GM13976 (cell line): Measurements from ENCODE around the gene DNAL1.

Experiments
- DNase-seq: peaks from one replicate; pipeline ENCODE4 v3.0.0; 2012; ENCODE audit warnings: low spot score
- in situ Hi-C: fragments of 300-500 bp; cut with MboI; formaldehyde crosslinking; loops from one replicate; pipeline ENCODE4 v1.12.0; 2022; ENCODE audit warnings: low sequenced_read_pairs, mixed read lengths, inconsistent platforms; ENCODE audit not compliant: unreplicated experiment
- TF ChIP-seq, protein P1 (sequence below): IDR thresholded peaks from 2 replicates; pipeline ENCODE4 v1.5.1; 2012; ENCODE audit warnings: borderline replicate concordance, mild to moderate bottlenecking; ENCODE audit not compliant: insufficient read depth; ENCODE audit errors: extremely low read depth, missing control alignments, control extremely low read depth

Gene DNAL1

DNA sequence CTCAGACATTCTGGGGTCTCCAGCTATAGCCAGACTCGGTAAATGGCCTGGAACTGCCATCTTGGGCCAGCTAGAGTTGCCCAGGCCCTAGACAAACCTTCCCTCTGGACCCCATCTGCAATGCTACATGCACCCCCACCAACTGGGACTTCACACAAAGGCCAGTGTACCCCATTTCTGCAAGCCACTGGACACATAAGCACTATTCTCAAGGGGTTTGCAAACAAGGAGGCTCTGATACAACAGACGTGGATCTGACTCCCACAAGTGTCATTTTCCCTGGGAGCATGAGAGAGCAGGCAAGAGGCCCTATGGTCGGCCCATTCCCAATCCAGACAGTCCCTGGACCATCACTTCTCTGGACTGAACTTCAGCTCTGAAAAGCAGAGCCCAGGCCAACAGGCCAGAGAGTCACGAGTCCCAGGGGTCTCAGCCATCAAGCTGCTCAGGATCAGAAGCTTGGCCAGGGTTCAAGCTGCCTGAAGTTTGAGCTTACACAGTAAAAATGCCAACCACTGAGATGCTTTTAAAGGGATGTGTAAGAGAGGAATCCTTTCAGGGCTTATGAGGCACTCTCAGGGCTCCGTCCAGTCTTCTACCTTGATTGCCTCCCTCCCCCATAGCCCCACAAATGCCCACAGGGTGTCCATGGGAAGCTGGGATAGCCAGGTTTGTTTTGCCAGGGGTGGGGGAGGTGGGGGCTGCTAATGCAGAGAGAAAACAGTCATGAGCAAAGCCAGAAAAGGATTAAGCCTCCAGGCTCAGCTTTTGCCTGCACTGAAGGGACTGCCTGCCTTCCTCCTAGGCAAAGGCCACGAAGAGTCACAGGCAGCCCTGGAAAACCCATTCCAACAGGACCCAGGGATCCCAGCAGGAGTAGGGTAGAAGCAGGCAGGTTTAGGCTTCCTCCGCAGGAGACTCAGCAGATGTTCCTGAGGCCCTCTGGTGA lies 101.1 kb downstream of the DNAL1 start:
- TF ChIP-seq, protein P1, sequence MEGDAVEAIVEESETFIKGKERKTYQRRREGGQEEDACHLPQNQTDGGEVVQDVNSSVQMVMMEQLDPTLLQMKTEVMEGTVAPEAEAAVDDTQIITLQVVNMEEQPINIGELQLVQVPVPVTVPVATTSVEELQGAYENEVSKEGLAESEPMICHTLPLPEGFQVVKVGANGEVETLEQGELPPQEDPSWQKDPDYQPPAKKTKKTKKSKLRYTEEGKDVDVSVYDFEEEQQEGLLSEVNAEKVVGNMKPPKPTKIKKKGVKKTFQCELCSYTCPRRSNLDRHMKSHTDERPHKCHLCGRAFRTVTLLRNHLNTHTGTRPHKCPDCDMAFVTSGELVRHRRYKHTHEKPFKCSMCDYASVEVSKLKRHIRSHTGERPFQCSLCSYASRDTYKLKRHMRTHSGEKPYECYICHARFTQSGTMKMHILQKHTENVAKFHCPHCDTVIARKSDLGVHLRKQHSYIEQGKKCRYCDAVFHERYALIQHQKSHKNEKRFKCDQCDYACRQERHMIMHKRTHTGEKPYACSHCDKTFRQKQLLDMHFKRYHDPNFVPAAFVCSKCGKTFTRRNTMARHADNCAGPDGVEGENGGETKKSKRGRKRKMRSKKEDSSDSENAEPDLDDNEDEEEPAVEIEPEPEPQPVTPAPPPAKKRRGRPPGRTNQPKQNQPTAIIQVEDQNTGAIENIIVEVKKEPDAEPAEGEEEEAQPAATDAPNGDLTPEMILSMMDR: no peak
- in situ Hi-C loops: loop anchor here (25.0 kb wide), 1 partner anchor 291 kb away; no protein-coding TSS in a partner anchor
- DNase-seq: no peak

DNA sequence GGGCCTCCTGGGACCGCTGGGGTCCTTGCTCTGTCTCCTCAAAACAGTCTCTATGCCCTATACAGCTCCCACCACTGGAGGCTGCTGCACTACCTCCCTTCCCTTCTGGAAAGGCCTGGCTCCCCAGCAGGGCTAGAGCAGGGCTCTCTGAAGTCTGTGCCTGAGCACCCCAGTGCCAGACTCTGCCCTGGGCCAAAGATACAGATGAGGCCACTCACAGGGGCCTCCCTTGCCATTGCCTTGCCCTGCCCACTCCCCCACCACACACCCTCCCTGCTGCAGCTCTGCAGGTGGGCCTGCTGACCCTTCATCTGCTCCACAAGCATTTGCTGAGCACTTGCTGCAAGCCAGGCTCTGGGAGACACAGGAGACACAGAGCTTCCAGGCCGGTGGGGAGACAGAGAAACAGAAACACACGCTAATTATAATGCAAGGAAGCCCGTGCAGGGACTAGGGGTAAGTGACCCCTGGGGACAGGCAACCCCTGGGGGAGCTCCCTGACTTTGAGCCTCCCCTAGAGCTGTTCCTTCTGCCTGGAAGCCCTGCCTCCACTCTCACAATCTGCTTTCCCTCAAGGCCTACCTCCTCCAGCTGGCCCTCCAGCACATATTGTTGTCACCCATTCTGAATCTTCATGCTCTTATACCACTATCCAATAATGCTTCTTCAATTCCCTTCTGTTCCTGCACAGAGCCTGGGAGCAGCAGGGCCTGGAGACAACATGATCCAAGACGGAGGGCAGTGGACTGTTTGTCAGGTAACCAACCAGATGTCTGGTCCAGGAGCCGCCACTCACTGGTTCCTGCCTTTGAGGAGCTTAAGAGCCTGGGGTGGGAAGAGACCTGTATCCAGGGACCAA lies 102.0 kb downstream of the DNAL1 start:
- in situ Hi-C loops: loop anchor here (25.0 kb wide), 1 partner anchor 291 kb away; no protein-coding TSS in a partner anchor
- DNase-seq: no peak
- TF ChIP-seq, protein P1: no peak

DNA sequence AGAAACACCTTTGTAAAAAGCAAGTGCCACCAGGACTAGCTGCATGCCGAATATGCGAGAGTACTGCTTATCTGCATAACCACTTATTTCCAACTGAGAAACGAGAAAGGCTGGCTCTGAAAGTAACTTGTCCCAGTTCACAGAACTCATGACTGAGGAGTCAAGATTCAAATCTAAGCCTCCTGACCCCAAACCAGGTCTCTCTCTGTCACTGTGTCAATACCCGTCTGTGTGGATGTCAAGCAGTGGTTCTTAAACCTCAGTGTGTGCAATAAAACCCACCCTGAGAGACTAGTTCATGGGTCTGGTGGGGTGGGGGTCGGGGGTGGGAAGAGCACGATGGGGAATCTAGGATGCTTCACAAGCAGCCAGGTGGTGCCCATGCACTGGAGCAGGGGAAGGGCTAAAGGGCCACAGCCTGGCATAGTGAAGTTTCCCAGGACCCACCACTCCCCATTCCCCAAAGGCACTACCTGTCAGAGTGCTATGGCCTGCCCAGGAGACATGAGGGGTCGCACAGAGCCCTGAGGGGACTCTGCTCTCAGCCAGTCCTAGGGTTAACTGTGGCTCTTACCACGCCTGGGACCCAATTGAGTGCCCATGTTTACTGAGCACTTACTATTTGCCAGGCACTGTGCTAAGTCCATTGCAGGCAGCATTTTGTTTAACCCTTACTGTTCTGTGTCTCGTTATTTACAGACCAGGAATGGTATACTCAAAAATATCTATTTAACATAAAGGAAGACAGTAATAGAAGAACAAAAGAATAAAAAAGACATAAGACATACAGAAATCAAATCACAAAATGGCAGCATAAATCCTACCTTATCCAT lies 102.8 kb downstream of the DNAL1 start:
- TF ChIP-seq, protein P1: no peak

DNA sequence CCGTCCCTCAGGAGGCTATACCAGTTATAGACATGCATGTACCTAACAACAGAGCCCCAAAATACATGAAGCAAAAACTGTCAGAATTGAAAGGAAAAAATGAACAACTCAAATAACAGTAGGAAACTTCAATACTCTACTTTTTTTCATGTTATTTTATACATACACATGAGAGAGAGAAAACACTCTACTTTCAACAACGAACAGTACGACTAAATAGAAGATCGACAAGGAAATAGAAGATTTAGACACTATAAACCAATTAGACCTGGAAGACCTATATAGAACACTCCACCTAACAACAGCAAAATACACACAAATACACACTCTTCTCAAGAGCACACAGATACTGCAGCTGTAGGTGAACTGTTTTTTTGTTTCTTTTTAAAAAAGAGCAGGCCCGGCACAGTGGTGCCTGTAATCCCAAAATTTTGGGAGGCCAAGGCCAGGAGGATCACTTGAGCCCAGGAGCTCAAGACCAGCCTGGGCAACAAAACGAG lies 104.1 kb downstream of the DNAL1 start:
- DNase-seq: no peak
- TF ChIP-seq, protein P1: no peak
- in situ Hi-C loops: loop anchor here (25.0 kb wide), 1 partner anchor 288 kb away; no protein-coding TSS in a partner anchor

More for the DNA sequence above, 102.8 kb downstream of the DNAL1 start:
- DNase-seq: no peak
- in situ Hi-C loops: loop anchor here (25.0 kb wide), 1 partner anchor 290 kb away; no protein-coding TSS in a partner anchor

DNA sequence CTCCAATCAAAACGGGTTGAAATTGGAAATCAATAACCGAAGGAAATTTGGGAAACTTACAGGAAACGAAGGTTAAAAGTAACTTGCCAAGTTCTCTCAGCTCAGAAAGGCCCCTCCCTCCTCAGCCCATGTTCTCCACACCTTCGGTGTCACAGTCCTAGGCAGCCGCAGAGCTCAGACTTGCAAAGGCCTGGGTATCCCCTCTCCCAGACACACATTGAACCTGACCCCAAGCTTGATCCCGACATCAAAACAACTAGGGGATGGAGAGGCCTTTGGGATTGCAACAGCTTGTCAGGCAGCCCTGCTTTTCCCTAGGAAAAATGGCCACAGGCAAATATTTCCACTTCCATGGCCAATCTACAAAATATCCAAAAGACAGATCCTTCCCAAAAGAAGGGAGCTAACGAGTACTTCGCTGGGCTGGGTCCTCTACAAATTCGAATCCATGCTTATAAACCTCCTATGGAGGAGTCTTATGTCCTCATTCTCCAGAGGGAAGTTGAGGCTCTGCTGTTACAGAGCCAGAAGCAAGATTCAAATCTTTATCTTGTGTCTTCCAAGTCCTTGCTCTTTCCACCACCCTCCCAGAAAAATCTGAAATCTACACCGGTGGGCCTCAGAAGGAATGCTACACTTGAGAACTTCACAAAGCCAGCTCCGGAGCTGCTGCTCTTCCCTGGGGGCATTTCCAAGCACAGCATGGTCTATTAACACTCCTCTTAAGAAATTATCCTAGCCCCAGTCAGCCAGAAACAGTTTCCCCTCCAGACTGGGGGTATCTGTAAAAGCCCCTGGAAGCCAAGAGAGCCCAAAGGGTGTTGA lies 105.1 kb downstream of the DNAL1 start:
- DNase-seq: no peak
- in situ Hi-C loops: loop anchor here (25.0 kb wide), 1 partner anchor 287 kb away; no protein-coding TSS in a partner anchor
- TF ChIP-seq, protein P1: no peak
